Activated T-cell treated with anti-CD3 and anti-CD28 coated beads for 1 hour (primary cell): ENCODE measurements around the gene NOL4L.

ENCODE experiments used
- DNase-seq: peaks from one replicate; pipeline ENCODE4 v3.0.0-alpha.2; 2020; ENCODE audit warnings: low read depth

NOL4L gene

DNA sequence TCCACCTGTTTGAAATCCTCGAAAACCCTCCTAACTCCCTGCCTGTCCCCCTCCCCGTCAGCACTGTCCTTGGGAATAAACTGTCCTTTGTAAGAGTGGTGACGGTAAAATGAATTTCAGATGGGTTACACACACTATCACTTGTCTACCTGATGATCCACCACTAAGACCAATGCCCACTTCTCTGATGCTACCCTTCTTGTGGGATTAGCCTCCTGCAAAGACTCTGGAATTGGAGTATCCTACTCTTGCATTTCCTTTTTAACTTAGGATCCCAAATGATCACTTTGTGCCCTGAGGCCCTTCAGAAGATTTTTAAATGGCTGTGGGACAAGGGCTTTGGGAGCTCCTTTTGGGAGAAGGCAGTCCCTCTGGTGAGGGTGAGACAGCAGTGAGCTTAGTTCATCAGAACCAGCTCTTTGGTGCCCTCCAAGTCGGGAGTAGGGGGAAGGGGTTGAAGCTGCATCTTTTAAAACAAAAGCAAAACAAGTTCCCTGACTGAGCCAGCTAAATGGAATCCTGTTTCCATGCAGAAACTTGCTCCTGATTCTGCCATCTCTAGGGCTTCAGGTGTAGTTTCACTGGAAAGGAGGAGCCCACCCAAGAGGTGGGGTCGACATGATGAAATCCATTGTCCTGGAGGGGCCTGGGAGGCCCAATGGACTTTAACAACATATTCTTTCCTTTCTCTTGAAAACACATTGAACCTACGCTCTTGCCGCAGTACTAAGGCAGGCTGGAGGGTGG is 140.5 kb downstream of the NOL4L start:
- no peak for DNase-seq

DNA sequence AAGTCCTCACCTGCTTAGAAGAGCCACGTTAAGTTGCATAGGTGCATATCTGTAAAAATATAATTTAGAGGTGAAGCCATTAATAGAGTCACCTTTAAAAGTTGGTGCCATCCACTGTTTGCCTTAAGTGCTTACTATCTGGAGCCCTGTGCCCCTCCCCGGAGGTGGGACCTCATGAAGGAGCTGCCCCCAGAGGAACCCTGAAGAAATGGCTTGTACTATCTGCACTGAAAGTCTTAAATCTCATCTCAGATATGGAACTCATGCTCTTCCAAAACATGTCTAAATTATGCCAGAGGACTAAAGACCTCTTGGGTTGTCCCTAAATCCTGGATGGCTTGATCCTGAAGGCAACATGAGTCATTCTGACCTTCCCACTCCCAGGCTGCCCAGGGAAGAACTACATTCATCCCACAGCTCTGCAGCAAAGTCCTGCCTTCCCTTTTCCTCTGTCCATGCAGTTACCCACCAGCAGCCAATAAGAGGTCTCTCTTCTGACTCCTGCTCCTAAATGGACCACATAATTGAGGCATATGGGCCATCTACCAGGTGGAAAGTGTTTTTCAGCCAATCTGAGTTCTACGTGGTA is 141.7 kb downstream of the NOL4L start:
- no peak for DNase-seq

DNA sequence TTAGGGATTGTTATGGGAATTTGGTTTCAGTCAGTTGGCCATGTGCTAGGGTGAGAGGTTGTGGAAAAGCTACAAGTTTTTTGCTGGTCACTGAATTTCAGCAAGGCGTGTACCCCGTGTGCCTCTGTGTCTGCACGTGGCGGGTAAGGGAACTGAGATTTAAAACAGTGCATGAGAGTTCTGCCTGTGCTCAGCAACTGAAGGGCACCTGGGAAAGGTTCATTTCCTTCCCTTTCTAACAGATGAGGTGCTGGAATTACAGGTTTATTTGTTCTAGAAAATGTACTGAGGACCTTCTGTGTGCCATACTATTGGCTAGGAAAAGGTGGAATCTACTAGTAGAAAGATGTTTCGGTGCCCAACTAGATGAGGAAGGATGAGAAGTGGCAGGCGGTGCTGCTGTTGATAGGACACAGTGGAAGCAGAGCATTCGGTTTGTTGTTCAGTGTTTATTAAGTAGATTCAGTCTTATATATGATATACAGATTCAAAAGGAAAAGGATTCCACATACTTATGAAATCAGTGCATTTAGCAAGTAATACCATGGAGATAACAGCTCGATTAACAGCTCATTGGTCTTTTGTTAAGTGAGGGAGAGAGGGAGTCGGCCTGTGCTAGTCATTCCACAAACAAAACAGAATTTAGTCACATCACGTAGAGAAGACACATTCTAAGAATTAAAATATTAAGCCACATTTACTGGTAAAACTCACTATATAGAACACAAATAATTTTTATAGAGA is 142.3 kb downstream of the NOL4L start:
- DNase-seq, result no peak

DNA sequence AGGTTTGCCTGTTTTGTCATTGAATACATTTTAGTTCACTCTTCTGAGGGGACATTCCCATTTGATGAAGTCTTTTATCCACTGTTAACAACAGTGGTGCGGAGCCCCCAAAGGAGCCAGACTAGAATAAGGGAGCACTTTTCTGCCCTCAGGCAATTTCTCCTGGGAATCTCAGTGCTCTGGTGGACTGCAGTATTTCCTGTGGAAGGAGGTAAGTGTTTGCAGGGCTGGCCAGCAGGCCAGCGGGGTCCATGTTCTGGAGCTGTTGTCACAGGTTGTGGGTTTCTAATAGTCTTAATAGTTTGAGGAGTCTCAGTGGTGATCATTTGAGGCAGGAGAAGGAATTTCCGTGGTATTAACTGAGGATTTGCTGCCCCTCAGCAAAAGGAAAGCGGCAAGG is 143.5 kb downstream of the NOL4L start:
- DNase-seq, result no peak

DNA sequence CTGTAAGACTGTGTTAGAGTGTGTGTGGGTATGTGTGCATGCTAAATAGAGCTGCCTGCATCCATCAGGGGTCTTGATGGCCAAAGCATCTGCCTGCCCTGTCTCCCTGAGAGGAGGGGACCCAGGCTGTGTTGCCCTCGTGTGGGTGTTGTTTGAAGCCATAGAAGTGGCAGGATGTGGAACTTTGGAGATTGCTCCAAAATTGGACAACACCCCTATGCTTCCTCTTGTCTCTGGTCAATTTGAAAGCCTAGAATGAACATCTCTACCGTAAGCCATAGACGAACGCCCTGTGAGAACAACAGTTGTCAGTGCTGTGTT is 144.4 kb downstream of the NOL4L start:
- no peak for DNase-seq

DNA sequence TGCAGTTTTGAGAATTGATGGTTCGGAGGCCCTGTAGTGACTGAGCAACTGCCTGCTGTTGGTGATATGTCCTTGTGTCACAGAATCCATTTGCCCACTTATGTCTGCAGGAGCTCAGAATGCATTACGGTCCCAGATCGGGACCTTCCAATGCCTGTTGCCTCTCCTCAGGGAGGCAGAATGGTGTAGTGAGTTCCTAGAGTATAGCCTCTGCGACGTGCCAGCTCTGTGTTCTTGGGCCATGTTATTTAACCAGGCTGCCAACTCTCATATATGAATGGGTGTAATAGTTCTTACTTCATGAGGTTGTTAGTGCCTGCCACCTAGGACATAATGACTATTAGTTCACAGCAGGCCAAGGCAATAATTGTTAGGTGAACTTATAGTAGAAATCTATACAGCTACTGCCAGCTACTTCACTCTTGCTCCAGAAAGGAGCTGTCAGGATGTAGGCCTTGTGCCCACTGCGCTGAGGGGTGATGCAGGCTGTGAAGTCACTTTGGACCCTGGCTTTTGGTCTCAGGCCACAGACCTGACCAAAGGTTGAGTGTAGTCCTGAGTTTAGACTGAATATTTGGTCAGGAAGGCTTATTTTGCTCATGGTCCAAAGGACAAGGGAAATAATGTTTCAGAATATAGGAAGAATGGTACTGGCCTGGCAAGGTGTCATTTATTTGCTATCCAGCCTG is 144.9 kb downstream of the NOL4L start:
- no peak for DNase-seq

DNA sequence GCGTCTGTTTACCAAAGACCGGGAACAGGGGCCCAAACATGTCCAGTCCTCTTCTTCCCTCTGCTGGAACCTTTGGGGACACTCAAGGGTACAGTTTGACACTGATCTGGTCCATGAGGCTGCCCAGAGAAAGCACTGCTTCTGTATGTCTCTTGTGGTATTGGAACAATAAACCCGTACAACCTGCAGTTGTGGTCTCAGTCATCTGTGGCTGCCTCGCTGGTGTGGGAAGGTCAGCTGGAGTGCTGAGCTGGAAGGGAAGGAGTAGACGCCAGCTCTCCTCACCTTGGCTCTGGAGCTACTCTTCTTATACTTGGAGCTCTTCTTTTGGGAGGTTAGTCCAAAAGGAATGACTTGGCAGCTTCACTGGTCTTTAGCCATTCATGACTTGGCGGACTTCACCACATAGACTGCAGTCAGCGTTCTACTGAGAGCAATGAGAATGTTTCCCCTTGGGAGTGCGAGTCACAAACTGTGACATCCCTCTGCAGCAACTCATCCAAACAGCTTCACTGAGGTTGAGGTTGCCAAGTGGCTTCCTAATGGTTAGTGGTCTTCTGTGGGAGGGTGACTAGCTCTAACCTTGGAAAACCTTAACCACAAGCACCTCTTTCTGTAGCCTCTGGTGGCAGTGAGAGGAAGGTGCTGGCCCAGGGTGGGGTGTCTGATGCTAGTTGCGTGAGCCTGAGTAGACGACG is 145.9 kb downstream of the NOL4L start:
- DNase-seq, result no peak

DNA sequence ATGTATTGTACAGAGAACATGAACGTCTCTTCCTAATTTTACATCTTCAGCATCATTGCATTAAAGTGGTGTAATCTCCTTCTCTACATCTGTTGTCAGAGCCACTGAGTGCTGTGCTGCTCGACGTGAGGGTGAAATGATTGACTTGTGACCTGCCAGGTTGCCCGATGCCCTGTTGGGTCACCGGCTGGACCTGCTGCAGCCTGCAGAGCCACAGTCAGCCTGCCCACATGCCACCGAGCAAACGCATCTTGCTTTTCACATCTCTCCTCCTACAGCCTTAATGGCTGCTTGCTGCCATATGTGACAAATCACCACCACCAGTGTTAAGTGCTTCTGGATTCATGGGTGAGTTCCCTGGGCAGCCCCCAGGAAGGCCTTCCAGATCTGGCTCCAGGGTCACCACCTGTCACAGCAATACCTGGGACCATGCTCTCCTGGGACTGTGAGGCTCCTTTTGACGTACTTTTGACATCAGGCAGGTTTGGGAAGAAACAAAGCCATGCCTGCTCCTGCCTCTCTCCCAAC is 146.7 kb downstream of the NOL4L start:
- DNase-seq, result no peak

DNA sequence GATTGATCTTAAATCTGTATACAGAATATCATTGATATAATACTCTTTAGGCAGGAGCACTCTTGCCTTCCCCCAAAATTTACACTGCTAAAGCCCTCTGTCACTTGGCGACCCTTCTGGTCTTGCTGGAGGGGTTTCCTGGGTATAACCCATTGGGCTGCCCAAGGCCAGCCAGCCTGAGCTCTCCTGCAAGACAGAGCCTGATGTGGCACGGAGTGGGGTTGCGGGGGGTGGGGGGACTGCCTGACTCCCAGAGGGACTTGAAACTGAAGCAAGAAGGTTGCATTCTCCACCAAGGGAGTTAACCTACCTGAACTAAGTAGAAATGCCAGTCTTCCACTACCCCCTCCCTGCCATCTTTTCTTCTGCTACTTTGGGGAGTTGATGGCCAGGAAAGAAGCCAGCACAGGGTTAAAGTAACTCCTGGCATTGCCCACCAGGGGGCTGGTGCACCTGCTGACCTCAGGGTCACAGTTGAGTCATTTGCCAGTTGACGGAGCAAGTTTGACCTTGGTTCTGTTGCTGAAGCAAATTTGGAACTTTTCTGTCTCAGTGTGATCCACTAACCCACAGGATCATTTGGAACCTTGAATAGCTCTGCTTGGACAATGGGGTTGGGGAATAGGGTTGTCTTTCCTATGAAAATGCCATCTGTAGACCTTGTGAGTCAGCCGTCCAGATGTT is 147.6 kb downstream of the NOL4L start:
- no peak for DNase-seq

DNA sequence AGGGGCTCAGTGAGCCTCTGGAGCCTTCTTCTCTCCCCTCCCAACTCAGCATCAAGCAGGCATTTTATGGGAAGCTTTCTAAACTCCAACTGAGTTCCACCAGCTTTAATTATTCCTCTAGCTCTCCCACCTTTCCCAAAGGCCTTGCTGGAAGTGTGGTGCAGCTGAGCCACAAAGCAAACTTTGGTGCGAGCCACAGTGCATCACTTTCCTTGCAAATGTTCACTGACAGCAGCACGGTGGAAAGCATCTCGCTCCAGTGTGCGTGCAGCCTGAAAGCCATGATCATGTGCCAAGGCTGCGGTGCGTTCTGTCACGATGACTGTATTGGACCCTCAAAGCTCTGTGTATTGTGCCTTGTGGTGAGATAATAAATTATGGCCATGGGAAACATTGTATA is 148.2 kb downstream of the NOL4L start:
- no peak for DNase-seq

DNA sequence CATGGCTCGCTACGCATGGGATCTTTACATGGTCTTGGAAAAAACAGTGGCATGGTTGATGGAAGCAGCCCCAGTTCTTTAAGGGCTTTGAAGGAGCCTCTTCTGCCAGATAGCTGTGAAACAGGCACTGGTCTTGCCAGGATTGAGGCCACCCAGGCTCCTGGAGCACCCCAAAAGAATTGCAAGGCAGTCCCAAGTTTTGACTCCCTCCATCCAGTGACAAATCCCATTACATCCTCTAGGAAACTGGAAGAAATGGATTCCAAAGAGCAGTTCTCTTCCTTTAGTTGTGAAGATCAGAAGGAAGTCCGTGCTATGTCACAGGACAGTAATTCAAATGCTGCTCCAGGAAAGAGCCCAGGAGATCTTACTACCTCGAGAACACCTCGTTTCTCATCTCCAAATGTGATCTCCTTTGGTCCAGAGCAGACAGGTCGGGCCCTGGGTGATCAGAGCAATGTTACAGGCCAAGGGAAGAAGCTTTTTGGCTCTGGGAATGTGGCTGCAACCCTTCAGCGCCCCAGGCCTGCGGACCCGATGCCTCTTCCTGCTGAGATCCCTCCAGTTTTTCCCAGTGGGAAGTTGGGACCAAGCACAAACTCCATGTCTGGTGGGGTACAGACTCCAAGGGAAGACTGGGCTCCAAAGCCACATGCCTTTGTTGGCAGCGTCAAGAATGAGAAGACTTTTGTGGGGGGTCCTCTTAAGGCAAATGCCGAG is 148.8 kb downstream of the NOL4L start:
- DNase-seq, result no peak

DNA sequence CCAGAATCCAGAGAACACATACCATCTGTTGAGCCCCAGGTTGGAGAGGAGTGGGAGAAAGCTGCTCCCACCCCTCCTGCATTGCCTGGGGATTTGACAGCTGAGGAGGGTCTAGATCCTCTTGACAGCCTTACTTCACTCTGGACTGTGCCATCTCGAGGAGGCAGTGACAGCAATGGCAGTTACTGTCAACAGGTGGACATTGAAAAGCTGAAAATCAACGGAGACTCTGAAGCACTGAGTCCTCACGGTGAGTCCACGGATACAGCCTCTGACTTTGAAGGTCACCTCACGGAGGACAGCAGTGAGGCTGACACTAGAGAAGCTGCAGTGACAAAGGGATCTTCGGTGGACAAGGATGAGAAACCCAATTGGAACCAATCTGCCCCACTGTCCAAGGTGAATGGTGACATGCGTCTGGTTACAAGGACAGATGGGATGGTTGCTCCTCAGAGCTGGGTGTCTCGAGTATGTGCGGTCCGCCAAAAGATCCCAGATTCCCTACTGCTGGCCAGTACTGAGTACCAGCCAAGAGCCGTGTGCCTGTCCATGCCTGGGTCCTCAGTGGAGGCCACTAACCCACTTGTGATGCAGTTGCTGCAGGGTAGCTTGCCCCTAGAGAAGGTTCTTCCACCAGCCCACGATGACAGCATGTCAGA is 149.6 kb downstream of the NOL4L start:
- no peak for DNase-seq

DNA sequence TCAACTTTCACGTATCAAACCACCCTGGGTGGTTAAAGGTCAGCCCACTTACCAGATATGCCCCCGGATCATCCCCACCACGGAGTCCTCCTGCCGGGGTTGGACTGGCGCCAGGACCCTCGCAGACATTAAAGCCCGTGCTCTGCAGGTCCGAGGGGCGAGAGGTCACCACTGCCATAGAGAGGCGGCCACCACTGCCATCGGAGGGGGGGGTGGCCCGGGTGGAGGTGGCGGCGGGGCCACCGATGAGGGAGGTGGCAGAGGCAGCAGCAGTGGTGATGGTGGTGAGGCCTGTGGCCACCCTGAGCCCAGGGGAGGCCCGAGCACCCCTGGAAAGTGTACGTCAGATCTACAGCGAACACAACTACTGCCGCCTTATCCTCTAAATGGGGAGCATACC is 150.7 kb downstream of the NOL4L start:
- no peak for DNase-seq

DNA sequence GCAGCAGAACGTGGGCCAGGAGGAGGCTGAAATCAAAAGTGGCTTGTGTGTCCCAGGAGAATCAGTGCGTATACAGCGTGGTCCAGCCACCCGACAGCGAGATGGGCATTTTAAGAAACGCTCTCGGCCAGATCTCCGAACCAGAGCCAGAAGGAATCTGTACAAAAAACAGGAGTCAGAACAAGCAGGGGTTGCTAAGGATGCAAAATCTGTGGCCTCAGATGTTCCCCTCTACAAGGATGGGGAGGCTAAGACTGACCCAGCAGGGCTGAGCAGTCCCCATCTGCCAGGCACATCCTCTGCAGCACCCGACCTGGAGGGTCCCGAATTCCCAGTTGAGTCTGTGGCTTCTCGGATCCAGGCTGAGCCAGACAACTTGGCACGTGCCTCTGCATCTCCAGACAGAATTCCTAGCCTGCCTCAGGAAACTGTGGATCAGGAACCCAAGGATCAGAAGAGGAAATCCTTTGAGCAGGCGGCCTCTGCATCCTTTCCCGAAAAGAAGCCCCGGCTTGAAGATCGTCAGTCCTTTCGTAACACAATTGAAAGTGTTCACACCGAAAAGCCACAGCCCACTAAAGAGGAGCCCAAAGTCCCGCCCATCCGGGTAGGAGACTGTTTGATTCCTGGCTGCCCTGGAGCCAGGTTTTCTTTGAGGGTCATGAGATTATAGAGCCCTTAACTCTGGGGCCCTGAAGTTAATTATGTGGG is 151.7 kb downstream of the NOL4L start:
- DNase-seq, result no peak

DNA sequence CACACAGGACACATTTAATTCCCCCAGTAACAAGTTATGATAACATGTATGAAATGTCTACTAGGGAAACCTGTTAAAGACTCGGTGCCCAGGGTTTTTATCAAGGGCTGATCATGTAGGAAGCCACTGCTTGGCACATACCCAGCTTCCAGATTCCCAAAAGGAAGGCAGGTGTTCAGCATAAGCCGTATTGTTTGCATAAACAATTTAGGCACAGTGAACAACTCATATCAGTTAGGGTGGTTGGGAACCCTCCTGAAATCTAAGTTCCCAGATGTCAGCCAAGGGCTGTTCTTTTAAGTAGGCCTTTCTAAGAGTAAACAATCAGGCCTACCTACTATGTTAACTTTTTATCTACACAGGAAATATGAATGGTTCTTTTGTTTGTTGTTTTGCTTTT is 152.9 kb downstream of the NOL4L start:
- no peak for DNase-seq

DNA sequence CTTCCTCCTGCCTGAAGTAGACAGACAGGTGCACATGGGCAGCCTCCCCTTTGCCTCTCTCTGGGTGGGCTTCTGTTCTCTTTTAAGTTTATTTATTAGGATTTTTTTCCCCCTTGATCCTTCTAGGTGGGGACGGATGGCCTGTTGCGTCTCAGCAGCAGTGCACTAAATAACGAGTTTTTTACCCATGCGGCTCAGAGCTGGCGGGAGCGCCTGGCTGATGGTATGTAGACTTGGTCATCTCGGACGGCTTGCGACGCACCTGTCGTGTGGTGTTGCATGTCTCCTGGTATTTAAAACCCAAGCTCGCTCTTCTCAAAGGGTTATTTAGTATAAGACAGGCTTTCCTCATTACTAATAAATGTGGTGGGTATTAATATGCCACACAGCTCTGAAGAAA is 153.7 kb downstream of the NOL4L start:
- DNase-seq, result no peak

DNA sequence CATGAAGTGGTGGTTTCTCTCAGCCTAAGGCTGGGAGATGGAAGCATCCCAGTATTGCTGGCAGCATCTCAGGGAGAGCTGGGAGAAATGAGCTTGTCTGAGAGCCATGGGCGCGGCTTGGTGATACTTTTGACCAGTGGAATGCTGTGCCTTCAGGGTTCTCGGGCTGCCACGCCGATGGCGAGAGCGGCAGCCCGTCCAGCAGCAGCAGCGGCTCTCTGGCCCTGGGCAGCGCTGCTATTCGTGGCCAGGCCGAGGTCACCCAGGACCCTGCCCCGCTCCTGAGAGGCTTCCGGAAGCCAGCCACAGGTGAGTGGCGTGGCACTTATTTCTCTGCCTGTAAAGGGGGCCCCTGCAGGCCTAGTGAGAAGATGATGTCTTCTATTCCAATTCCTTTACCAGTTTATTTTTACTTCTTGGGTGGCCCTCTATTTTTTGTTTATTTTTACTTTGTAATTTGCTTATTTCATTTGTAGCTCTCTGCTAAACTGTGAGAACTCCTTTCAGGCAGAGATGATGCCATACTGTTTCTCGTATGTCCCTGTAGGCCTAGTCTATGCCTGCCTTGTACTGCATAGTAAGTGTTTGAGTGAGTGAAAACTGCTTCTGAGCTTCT is 155.3 kb downstream of the NOL4L start:
- DNase-seq, result no peak

DNA sequence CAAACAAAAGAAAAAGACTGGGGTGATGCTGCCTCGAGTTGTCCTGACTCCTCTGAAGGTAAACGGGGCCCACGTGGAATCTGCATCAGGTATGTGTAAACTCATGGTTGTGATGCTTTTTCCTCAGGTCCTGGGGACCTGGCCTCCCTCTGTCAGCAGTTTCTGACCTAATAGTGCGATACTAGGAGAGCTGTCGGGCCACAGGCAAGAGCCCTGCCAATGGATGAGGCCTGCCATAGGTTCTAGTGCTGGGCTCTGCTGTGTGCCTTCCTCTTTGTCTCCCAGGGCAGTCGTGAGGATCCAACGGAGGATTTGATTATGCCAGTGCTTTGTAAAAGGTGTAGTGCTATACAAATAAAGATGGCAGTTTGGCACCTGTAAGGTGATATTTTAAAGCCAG is 155.8 kb downstream of the NOL4L start:
- no peak for DNase-seq

DNA sequence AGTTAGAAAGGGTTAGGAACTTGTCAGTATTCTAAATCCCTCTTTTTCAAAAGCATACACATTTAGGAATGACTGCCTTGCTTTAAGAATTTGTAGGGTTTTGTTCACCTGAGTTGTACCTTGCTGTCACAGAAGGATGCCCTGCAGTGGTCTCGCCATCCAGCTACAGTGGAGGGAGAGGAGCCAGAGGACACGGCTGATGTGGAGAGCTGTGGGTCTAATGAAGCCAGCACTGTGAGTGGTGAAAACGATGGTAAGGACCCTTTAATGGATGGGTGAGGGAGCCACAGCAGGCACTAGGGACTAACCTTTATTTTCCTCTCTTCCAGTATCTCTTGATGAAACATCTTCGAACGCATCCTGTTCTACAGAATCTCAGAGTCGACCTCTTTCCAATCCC is 157.1 kb downstream of the NOL4L start:
- no peak for DNase-seq
